ENCODE results near the gene PLCE1. TPM values are rescaled to one million over a fixed set of nuclear protein-coding genes. Genes with fewer than 3 reads are reported as not detected.
A peak's percentile ranks its signal among the peaks of the same experiment; 100 is the strongest.

PLCE1 gene
- total RNA-seq, 2 donors from 2014 or later = 3.9 to 5.3 TPM

DNA sequence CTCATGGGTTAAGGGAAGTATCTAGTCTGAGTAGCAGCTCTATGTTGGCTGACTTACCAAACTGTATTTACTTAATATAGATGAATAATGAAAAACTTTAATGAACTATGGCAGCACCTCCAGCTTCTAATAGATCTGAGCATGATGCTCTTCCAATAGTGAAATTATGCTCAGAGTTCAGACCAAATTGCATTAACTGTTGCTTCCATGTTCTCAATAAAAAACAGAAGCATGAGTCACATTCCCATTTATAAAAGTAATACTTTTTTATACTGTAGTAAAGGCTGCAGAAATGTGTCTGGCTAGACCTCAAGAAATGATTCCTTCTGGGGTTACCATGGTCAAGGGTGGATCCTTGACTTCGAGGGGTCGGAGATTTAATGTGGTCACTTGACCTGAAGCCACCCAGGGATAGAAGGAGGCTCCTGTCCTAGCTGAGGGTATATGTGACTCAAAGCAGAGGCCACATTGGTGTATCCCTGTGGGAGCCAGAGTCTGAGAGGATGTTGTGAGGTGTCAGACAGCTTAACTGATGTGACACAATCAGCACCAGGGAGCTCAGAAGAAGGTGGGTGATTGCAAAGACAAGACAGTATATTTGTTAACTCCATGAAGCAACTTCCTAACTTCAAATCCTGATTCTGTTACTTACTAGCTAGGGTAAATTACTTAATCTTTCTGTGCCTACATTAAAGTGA, 19.8 kb upstream of the PLCE1 start:
- H3K4me1 ChIP-seq = no peaks in the 10 kb centered on the region
- no peak overlapping the region for H3K27ac ChIP-seq
- ATAC-seq = no peak
- TF ChIP-seq POLR2A (IDR thresholded peaks at IDR 0.05) = no peak
- TF ChIP-seq, protein P1, sequence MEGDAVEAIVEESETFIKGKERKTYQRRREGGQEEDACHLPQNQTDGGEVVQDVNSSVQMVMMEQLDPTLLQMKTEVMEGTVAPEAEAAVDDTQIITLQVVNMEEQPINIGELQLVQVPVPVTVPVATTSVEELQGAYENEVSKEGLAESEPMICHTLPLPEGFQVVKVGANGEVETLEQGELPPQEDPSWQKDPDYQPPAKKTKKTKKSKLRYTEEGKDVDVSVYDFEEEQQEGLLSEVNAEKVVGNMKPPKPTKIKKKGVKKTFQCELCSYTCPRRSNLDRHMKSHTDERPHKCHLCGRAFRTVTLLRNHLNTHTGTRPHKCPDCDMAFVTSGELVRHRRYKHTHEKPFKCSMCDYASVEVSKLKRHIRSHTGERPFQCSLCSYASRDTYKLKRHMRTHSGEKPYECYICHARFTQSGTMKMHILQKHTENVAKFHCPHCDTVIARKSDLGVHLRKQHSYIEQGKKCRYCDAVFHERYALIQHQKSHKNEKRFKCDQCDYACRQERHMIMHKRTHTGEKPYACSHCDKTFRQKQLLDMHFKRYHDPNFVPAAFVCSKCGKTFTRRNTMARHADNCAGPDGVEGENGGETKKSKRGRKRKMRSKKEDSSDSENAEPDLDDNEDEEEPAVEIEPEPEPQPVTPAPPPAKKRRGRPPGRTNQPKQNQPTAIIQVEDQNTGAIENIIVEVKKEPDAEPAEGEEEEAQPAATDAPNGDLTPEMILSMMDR (IDR thresholded peaks at IDR 0.05) = no peak
- no peak overlapping the region for H3K4me3 ChIP-seq
- intact Hi-C loops (cut with DNase I) = no loop called here
- WGBS, 2 donors = 76 to 78% methylated on average over 2 of the region's 2 CpGs
- H3K27me3 ChIP-seq = no peaks in the 10 kb centered on the region
- no peaks in the 10 kb centered on the region for H3K36me3 ChIP-seq (replicated peaks in 1 of 2; ENCODE audit: insufficient read depth in 1 of 2, low read depth in 2 of 2)
- DNase-seq = no peak
- H3K9me3 ChIP-seq = no peaks in the 10 kb centered on the region

DNA sequence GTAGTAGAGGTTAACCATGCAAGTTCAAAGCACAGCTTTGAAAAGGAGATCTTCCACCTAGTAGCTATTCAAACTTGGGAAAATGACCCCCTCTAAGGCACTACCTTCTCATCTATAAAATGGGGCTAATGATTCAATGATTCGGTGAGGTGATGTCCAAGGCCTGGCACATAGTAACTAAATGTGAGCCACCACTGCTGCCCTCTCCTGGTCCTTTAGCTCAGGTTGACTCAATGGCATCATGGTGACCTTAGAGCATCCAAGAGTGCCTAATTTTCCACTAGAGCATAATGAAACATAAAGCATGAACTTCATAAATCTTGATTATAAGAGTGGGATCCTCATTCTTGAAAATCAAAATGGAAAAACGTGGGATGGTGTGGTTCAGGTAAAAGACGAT, 16.3 kb upstream of the PLCE1 start:
- TF ChIP-seq, protein P1 (IDR thresholded peaks at IDR 0.05) = peak in 1 of 7 experiments; percentile 2
- TF ChIP-seq POLR2A (IDR thresholded peaks at IDR 0.05) = no peak
- no peak overlapping the region for H3K4me3 ChIP-seq
- ATAC-seq (no peak), DNase-seq (no peak)
- no peak overlapping the region for H3K27ac ChIP-seq
- H3K4me1 ChIP-seq = no peaks in the 10 kb centered on the region
- H3K27me3 ChIP-seq = no peaks in the 10 kb centered on the region
- H3K9me3 ChIP-seq = no peaks in the 10 kb centered on the region
- intact Hi-C loops (cut with DNase I) = no loop called here
- H3K36me3 ChIP-seq (replicated peaks in 1 of 2; ENCODE audit: insufficient read depth in 1 of 2, low read depth in 2 of 2) = no peaks in the 10 kb centered on the region
- WGBS, 2 donors = 62 to 63% methylated on average over 3 of the region's 3 CpGs

DNA sequence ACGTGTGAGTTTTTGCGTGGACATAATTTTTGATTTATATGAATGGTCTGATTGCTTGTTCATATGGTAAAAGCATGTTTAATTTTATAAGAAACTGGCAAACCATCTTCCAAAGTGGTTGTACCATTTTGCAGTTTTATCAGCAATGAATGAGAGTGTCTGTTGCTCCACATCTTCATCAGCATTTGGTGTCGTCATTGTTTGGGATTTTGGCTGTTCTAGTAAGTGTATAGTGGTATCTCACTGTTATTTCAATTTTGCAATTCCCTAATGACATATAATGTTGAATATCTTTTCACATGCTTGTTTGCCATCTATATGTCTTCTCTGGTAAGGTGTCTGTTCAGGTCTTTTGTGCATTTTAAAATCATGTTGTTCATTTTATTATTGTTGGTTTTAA, 13.2 kb upstream of the PLCE1 start:
- no peak for DNase-seq
- WGBS, 2 donors = 84 to 89% methylated on average over 3 of the region's 3 CpGs
- TF ChIP-seq, protein P1 (IDR thresholded peaks at IDR 0.05) = no peak
- no peak for TF ChIP-seq POLR2A (IDR thresholded peaks at IDR 0.05)
- H3K4me1 ChIP-seq = no peaks in the 10 kb centered on the region
- no peak overlapping the region for H3K4me3 ChIP-seq
- H3K27ac ChIP-seq = no peak overlapping the region
- no peaks in the 10 kb centered on the region for H3K36me3 ChIP-seq (replicated peaks in 1 of 2; ENCODE audit: insufficient read depth in 1 of 2, low read depth in 2 of 2)
- no peaks in the 10 kb centered on the region for H3K27me3 ChIP-seq
- intact Hi-C loops (cut with DNase I) = no loop called here
- no peaks in the 10 kb centered on the region for H3K9me3 ChIP-seq
- no peak for ATAC-seq

DNA sequence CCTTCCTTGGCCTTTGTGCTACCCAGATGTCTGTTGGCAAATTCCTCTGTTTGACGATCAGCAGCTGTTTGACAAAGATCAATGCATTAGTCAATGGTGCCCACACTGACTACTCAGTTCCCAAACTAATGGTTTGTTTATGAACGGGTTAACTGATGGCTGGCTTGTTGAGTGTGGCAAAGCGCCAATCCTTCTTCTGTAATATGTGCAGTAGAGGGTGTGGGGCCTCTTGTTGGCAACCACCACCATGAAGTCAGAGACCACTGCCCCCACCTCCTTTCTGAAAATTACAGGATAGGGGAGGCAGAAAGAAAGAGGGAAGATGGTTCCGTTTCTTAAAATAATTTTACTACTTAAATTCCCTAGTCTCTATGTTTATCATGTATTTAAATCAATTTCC, 2.6 kb upstream of the PLCE1 start:
- Histone ChIP-seq H3K27me3 (no peaks in the 10 kb centered on the region), H3K4me3 (no peak overlapping the region), H3K4me1 (peaks cover 29% of the 10 kb centered on the region), H3K27ac (peak overlapping the region in 3 of 4 donors; percentile 8 to 79 (median 68)), H3K9me3 (no peaks in the 10 kb centered on the region), H3K36me3 (replicated peaks in 1 of 2; ENCODE audit: insufficient read depth in 1 of 2, low read depth in 2 of 2) (no peaks in the 10 kb centered on the region)
- TF ChIP-seq POLR2A (IDR thresholded peaks at IDR 0.05) = no peak
- TF ChIP-seq, protein P1 (IDR thresholded peaks at IDR 0.05) = no peak
- WGBS, 2 donors = 33 to 40% methylated on average over 4 of the region's 4 CpGs
- DNase-seq (no peak), ATAC-seq (no peak)
- intact Hi-C loops (cut with DNase I) = no loop called here
